HG03442 (cell line): ENCODE results near the gene MMP11.

Source experiments
- ATAC-seq: cut with Tn5 transposase; IDR thresholded peaks from one replicate; pipeline ENCODE4 v1.9.1; 2021; ENCODE audit warnings: mild to moderate bottlenecking, moderate library complexity; ENCODE audit not compliant: unreplicated experiment

The MMP11 gene

DNA sequence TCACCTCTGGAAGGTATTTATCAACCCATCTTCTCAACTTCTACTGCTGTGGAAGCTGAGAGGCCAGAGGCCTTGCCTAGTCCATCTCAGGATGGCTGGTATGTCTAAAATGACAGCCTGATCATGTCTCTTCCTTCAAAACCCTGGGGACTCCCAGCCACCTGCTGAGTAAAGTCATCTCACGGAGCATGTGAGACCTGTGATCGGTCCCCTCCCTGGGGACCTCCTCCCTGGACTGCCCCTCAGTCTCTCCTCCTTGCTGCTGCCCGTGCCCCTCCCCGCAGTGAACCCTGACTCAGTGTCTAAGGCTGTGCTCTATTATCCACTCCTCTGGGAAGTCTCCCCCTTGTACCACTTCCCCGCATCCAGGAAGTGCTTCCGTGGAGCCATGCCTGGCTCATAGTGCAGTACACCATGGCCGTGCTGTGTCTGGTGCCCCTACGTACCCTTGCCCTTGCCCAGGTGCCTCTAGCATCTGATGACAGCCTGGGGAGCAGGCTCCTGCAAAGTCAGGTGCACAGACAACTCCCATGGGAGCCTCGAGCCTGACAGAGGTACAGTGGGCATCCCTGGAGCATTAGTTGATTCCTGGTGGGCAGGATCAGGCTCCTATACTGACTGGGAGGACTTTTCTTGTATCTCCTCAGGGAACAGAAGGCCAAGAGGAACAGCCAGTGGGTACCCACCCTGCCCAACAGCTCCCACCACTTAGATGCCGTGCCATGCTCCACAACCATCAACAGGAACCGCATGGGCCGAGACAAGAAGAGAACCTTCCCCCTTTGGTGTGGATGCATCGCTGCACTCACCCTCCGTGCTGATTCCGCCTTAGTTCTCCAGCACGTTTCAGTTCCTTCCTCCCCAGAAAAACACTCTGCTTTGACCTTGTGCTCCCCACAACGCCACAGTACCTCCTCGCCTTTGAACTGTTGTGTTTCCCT is 27.9 kb downstream of the MMP11 start:
- ATAC-seq, result peak; percentile 52

DNA sequence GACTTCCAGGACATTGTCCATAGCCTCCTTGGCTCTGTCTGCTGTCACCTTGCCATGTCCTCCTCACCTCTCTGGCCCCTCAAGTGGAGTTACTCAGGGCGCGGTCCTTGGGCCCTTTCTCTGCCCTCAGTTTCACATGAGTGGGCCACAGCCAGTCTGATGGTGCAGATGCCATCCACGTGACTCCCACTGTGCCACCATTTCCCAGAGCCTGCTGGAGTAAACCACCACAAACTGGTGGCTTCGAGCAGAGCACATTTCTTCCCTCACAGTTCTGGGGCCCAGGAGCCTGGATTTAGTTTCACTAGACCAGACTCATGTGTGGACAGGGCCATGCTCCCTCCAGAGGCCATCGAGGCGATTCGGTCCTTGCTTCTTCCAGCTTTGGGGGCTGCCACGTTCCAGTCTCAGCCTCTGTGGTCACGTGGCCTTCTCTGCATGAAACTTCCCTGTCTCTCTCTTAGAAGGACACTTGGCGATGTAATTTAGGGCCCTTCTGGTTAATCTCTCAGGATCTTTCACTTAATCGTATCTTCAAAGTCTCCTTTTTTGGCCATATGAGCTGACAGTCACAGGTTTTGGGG is 28.7 kb downstream of the MMP11 start:
- no peak for ATAC-seq

DNA sequence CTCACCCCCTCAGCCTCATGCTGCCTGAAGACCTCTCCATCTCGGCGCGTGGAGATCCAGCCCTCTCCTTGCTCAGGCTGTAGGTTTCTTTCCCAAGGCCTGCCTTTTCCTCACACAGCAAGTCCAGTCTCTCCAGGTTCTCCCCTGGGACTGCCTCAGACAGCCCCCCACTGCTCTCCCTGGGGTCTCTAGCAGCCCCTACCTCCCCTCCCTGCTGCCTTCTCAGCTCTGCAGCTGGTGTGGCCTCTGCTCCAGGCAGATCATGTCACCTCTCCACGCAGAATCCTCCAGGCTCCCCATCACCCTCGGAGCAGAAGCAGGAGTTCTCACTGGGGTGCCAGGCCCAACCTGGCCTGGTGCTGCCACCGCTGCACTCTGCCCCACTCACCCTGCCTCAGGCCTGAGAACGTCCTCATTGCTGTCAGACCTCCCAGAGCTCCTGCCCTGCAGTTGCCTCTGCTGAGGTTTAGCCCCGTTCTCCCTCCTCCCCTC is 29.3 kb downstream of the MMP11 start:
- no peak for ATAC-seq

- ATAC-seq, result no peak
Measured at GRCh38 chr22:23803001-23803819, 30.6 kb downstream of the MMP11 start.

- ATAC-seq, result no peak
Measured at GRCh38 chr22:23804781-23805291, 32.2 kb downstream of the MMP11 start.

GRCh38 chr22:23806837-23807236 is 34.2 kb downstream of the MMP11 start:
- no peak for ATAC-seq

- no peak for ATAC-seq
Measured at GRCh38 chr22:23812378-23812777, 39.7 kb downstream of the MMP11 start.

DNA sequence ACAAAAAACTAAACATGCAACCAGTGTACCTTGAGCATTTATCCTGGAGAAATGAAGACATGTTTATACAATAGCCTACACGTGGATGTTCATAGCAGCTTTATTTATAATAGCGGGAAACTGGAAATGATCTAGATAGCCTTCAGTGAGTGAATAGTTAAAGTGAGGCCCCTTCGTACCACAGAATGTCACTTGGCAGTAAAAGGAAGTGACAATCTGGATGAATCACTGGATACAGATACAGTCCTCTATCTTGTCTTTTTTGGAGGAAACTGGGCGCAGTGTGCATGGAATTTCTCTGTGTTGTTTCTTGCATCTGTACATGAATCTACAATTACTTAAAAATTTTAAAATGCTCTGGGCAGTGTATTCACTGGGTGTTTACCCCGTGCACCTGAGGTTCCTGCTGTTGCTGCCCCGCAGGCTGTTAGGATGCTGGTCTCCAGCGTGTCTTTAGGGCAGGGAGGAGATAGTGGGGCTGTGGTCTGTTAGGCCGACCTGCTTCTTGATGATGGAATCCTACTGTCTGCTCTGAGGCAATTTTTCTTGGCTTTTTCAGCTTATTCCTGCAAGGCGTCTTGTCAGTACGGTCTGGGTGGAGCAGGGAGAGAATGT is 43.0 kb downstream of the MMP11 start:
- ATAC-seq, result no peak

DNA sequence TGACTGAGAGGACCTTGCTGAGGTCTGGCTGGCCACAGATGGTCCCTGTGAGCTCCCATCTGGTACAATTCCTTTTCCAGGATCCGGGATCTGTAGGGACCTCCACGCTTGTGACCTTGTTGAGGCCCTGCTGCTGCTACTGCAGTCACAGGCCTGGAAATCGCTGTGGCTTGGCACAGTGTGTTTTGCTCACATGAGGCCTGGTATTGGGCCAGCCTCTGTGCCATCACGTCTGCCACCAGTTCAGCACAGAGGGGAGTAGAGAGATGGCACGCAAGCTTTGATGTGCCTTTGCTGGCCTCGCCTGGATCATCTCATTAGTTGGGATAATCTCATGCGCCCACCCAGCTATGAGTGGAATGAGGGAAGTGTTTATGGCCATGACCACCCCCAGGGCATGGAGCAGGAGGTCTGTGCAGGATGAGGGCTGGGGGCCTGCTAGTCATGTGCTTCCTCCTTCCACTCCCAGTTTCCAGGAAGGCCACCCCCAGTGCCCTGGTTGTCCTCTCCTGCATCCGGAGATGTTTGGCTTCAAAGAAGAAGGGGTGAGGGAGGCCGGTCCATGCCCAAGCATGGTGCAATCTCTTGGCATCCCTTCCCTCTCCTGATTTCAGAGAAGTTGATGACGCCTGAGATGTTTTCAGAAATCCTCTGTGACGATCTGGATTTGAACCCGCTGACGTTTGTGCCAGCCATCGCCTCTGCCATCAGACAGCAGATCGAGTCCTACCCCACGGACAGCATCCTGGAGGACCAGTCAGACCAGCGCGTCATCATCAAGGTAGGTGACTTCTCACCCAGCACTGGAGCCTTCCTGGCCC is 43.7 kb downstream of the MMP11 start:
- no peak for ATAC-seq

GRCh38 chr22:23817146-23817545 is 44.5 kb downstream of the MMP11 start:
- ATAC-seq, result no peak

DNA sequence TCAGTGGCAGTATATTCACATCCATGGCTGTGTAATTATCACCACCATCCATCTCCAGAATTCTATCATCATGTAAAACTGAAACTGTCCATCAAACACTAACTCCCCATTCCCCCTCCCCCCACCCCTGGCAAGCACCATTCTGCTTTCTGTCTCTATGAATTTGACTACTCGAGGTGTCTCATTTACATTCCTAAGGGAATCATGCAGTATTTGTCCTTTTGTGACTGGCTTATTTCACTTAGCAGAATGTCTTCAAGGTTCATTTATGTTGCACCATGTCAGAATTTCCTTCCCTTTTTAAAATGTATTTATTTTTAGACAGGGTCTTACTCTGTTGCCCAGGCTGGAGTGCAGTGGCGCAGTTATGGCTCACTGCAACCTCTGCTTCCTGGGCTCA is 45.9 kb downstream of the MMP11 start:
- ATAC-seq, result no peak

DNA sequence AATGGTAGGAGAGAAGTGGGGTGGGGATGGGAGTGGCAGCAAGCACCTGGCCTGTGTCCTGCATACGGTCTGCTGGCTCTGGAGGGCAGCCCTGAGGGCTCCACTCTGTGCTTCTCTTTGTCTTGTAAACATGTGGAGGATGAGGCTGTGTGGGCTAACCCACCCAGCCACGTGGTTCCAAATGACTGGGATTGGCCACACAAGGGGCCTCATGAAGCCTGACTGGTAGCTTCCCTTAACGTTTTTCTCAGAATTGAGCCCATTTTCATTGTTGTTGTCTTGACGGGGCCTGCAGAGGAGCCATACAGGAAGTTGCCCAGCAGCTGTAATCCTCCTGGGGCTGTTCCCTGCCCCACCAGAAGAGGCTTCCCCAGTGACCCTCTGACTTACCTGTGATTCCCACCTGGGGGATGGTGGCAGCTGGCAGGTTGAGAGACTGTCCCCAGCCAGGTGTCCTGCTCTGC is 48.1 kb downstream of the MMP11 start:
- no peak for ATAC-seq

GRCh38 chr22:23822101-23822671 is 49.5 kb downstream of the MMP11 start:
- ATAC-seq, result no peak

- no peak for ATAC-seq
Measured at GRCh38 chr22:23823331-23823791, 50.7 kb downstream of the MMP11 start.

- ATAC-seq, result no peak
Measured at GRCh38 chr22:23824476-23825245, 52.0 kb downstream of the MMP11 start.

GRCh38 chr22:23825246-23825905 is 52.7 kb downstream of the MMP11 start:
- ATAC-seq, result no peak

- ATAC-seq, result no peak
Measured at GRCh38 chr22:23826510-23827350, 54.1 kb downstream of the MMP11 start.
